HepG2 (cell line): ENCODE data around the gene FUT1. TPM values are rescaled to one million over a fixed set of nuclear protein-coding genes. Genes with fewer than 3 reads are reported as not detected.

Experiments used
- ATAC-seq: fragments of 200-7000 bp; cut with Tn5 transposase; 3 replicates; pipeline ENCODE4 v1.9.1; 2020; ENCODE audit warnings: mild to moderate bottlenecking, moderate library complexity
- BruUV-seq: library from RNA; stranded (reverse); fragments of 400-500 nt; replicated peaks from 2 replicates; lab custom pipeline; 2021; lab: Mats Ljungman, UMichigan
- CTCF ChIA-PET: fragments of 300-600 bp; formaldehyde crosslinking; extraction: SDS; loops from one replicate; lab custom pipeline; 2021; ENCODE audit warnings: low total read pairs, inconsistent platforms, low intra/inter-chr PET ratio; lab: Yijun Ruan, JAX
- POLR2A ChIA-PET: fragments of 350-600 bp; sonication (Branson Sonifier 250); formaldehyde crosslinking; loops from one replicate; lab custom pipeline; 2020; ENCODE audit warnings: antibody characterized with exemption, inconsistent platforms; lab: Yijun Ruan, JAX
- DNase-seq: peaks from one replicate; pipeline ENCODE4 v3.0.0-alpha.2; 2015; ENCODE audit warnings: low spot score
- FAIRE-seq: peaks from 3 replicates; lab custom pipeline; 2011; peaks lifted over from hg19 to GRCh38; lab: Jason Lieb, UNC
- H2AFZ ChIP-seq: one replicate; pipeline ENCODE4 v1.6.1; 2011; ENCODE audit warnings: low read length, inconsistent platforms
- H3K27ac ChIP-seq: fragments of 300-600 bp; 3 replicates; pipeline ENCODE4 v1.8.0; 2011; ENCODE audit warnings: mixed run types, mild to moderate bottlenecking, mixed read lengths, low read length, inconsistent platforms; ENCODE audit not compliant: insufficient read depth; ENCODE audit errors: extremely low read length
- H3K27me3 ChIP-seq, 2 experiments: fragments of 200-600 bp in 1 of 2; 2 replicates in 1 of 2; 3 replicates in 1 of 2; pipeline versions ENCODE4 v1.6.0 to v1.8.0; 2011; ENCODE audit warnings: low read length in 2 of 2, mild to moderate bottlenecking in 2 of 2, moderate library complexity in 2 of 2, inconsistent platforms in 1 of 2; ENCODE audit not compliant: insufficient read depth in 2 of 2, control insufficient read depth in 1 of 2
- H3K36me3 ChIP-seq, 2 experiments: fragments of 200-600 bp in 1 of 2; replicated peaks in 1 of 2; 2 replicates in 1 of 2; 3 replicates in 1 of 2; pipeline versions ENCODE4 v1.5.1 to v1.8.0; 2011; ENCODE audit warnings: low read length in 2 of 2, inconsistent platforms in 1 of 2; ENCODE audit not compliant: insufficient read depth in 2 of 2, control insufficient read depth in 1 of 2
- H3K4me1 ChIP-seq: 2 replicates; pipeline ENCODE4 v1.5.1; 2012; ENCODE audit warnings: low read length, inconsistent platforms; ENCODE audit not compliant: insufficient read depth
- H3K4me2 ChIP-seq: 2 replicates; pipeline ENCODE4 v1.6.0; 2011; ENCODE audit warnings: low read depth, low read length, inconsistent platforms
- H3K4me3 ChIP-seq, 3 experiments: fragments of 200-600 bp in 1 of 3; sonication (generic), shearing (Covaris generic) in 1 of 3; replicated peaks in 1 of 3; 2 replicates each; pipeline ENCODE4 v1.5.1; 2011 to 2016; ENCODE audit warnings: low read length in 3 of 3, inconsistent platforms in 2 of 3, low read depth in 2 of 3, mild to moderate bottlenecking in 2 of 3, control low read depth in 1 of 3, mixed read lengths in 1 of 3; ENCODE audit not compliant: insufficient read depth in 1 of 3
- H3K79me2 ChIP-seq: one replicate; pipeline ENCODE4 v1.6.1; 2011; ENCODE audit warnings: low read length, inconsistent platforms; ENCODE audit not compliant: insufficient read depth
- H3K9ac ChIP-seq: 2 replicates; pipeline ENCODE4 v1.6.0; 2011; ENCODE audit warnings: mild to moderate bottlenecking, low read depth, low read length, inconsistent platforms; ENCODE audit not compliant: insufficient read depth
- H3K9me3 ChIP-seq: 2 replicates; pipeline ENCODE4 v1.5.1; 2012; ENCODE audit warnings: mild to moderate bottlenecking, low read length
- H4K20me1 ChIP-seq: 2 replicates; pipeline ENCODE4 v1.6.0; 2011; ENCODE audit warnings: inconsistent platforms, mild to moderate bottlenecking, low read length, moderate library complexity; ENCODE audit not compliant: insufficient read depth
- EEA1 ChIP-seq: sonication (generic); formaldehyde crosslinking; IDR thresholded peaks from 2 replicates; pipeline ENCODE4 v1.5.1; 2020; ENCODE audit warnings: mild to moderate bottlenecking, missing genetic modification reagents, borderline replicate concordance
- GTF2F1 ChIP-seq: fragments of 150-350 bp; IDR thresholded peaks from 2 replicates; pipeline ENCODE4 v1.6.1; 2014; ENCODE audit warnings: low read length
- MYC ChIP-seq: sonication (generic); formaldehyde crosslinking; IDR thresholded peaks from 2 replicates; pipeline ENCODE4 v1.9.0; 2021; ENCODE audit warnings: missing genetic modification reagents, borderline replicate concordance
- PHF8 ChIP-seq: sonication (generic); formaldehyde crosslinking; IDR thresholded peaks from 2 replicates; pipeline ENCODE4 v1.5.0; 2020; ENCODE audit warnings: missing genetic modification reagents
- PRMT3 ChIP-seq: sonication (generic); formaldehyde crosslinking; IDR thresholded peaks from 2 replicates; pipeline ENCODE4 v1.8.1; 2022; ENCODE audit warnings: low read depth, mild to moderate bottlenecking, moderate library complexity, missing genetic modification reagents, borderline replicate concordance
- SMARCC2 ChIP-seq: fragments of 450-650 bp; IDR thresholded peaks from 2 replicates; pipeline ENCODE4 v1.6.1; 2017; ENCODE audit warnings: antibody characterized with exemption, mild to moderate bottlenecking
- SNAI1 ChIP-seq: sonication (generic); formaldehyde crosslinking; IDR thresholded peaks from 2 replicates; pipeline ENCODE4 v1.5.0; 2020; ENCODE audit warnings: mild to moderate bottlenecking, missing genetic modification reagents, borderline replicate concordance
- SRSF1 ChIP-seq: fragments of 200-400 bp; formaldehyde crosslinking; optimal IDR thresholded peaks from 2 replicates; pipeline ENCODE3; 2017; ENCODE audit warnings: mild to moderate bottlenecking, low read depth, low read length, moderate library complexity
- ZNF552 ChIP-seq: sonication (generic); formaldehyde crosslinking; IDR thresholded peaks from 2 replicates; pipeline ENCODE4 v1.9.0; 2022; ENCODE audit warnings: missing genetic modification reagents, mild to moderate bottlenecking, borderline replicate concordance
- ZSCAN29 ChIP-seq: sonication (generic); formaldehyde crosslinking; conservative IDR thresholded peaks from 2 replicates; pipeline ENCODE4 v1.4.0; 2020; ENCODE audit warnings: mild to moderate bottlenecking, missing genetic modification reagents
- WGBS: methylation state at CpG from one replicate; pipeline ENCODE4 v1.1.6; 2017; ENCODE audit warnings: low lambda C conversion rate; 5-methylcytosine and 5-hydroxymethylcytosine counted together
- in situ Hi-C: cut with HindIII; loops from 2 replicates; pipeline ENCODE4 v1.10.0; 2017; ENCODE audit warnings: low pct_unique_long_range_greater_than_20kb; ENCODE audit not compliant: extremely low pct_ligation_motif_present
- intact Hi-C: fragments of 100-400 bp; cut with micrococcal nuclease; formaldehyde crosslinking; loops from one replicate; pipeline ENCODE4 v1.10.0; 2022; ENCODE audit not compliant: unreplicated experiment
- polyA plus RNA-seq, 8 experiments: library from polyadenylated mRNA; depleted of rRNA in 3 of 8; stranded (reverse) in 7 of 8; unstranded in 1 of 8; fragments of >200 nt; fragmentation: Illumina TruSeq in 4 of 8; extraction: Trizol in 4 of 8; gene quantifications; 2 replicates each; pipeline versions ENCODE4 v1.2.1 to v1.2.3, GENCODE V29; 2011 to 2016; ENCODE audit warnings: low read depth in 4 of 8, missing spikeins in 1 of 8, mixed read lengths in 1 of 8; ENCODE audit not compliant: insufficient read depth in 1 of 8
- total RNA-seq, 5 experiments: library from RNA; depleted of rRNA; stranded (reverse); fragments of >200 nt; fragmentation: Illumina TruSeq; extraction: Trizol; gene quantifications; 2 replicates each; pipeline ENCODE4 v1.2.3, GENCODE V29; 2016; ENCODE audit warnings: low read depth in 1 of 5
- TF ChIP-seq, protein P1 (sequence below): sonication (generic); formaldehyde crosslinking; IDR thresholded peaks from 2 replicates; pipeline ENCODE4 v1.5.1; 2020; ENCODE audit warnings: mild to moderate bottlenecking, missing genetic modification reagents, moderate library complexity
- TF ChIP-seq, protein P2 (sequence below): sonication (generic); formaldehyde crosslinking; IDR thresholded peaks from 2 replicates; pipeline ENCODE4 v1.4.0; 2020; ENCODE audit warnings: missing genetic modification reagents, mild to moderate bottlenecking, borderline replicate concordance
- TF ChIP-seq, protein P3 (sequence below): sonication (generic); formaldehyde crosslinking; IDR thresholded peaks from 2 replicates; pipeline ENCODE4 v1.8.0; 2022; ENCODE audit warnings: mild to moderate bottlenecking, missing genetic modification reagents
- TF ChIP-seq, protein P4 (sequence below): sonication (generic); formaldehyde crosslinking; IDR thresholded peaks from 2 replicates; pipeline ENCODE4 v1.4.0; 2020; ENCODE audit warnings: missing genetic modification reagents

Gene FUT1
- total and polyA plus RNA-seq, 2 of the 13 experiments (the other 11 are each of a cell fraction or from before 2014, with no cell fraction given): 0.07 to 1.1 TPM

DNA sequence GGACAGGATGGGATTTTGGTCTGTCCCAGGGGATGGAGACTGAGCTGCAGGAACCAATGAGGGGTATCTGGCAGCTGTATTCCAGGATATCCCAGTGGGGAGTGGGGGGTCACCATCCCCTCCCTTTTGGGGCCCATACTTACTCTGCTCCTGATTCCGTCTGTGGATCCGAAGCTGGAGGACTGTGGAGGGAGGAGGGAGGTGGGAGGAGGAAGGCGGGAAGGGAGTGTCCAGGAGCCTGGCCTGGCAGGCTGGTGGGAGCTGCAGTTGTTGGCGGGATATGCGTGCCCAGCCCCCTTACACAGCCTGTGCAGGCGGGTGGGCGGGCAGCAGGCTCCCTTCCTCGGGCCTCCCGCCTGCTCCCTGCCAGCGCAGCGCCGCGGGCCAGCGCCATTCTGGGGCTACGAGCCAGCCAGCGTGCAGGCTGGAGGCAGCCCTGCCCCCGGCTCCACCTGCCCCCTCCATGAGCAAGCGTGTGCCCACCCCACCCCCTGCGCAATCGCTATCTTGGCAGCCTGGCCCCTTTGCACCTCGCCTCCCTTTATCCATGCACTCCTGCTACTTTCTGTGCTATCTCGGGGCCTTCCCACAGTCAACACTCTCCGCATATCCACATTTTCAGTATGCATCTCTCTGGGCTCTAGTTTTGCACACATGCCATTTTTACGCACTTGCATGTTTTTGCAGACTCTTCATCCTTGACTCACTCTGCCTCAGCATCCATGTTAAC lies 35.7 kb downstream of the FUT1 start (continued):
- TF ChIP-seq, protein P1, sequence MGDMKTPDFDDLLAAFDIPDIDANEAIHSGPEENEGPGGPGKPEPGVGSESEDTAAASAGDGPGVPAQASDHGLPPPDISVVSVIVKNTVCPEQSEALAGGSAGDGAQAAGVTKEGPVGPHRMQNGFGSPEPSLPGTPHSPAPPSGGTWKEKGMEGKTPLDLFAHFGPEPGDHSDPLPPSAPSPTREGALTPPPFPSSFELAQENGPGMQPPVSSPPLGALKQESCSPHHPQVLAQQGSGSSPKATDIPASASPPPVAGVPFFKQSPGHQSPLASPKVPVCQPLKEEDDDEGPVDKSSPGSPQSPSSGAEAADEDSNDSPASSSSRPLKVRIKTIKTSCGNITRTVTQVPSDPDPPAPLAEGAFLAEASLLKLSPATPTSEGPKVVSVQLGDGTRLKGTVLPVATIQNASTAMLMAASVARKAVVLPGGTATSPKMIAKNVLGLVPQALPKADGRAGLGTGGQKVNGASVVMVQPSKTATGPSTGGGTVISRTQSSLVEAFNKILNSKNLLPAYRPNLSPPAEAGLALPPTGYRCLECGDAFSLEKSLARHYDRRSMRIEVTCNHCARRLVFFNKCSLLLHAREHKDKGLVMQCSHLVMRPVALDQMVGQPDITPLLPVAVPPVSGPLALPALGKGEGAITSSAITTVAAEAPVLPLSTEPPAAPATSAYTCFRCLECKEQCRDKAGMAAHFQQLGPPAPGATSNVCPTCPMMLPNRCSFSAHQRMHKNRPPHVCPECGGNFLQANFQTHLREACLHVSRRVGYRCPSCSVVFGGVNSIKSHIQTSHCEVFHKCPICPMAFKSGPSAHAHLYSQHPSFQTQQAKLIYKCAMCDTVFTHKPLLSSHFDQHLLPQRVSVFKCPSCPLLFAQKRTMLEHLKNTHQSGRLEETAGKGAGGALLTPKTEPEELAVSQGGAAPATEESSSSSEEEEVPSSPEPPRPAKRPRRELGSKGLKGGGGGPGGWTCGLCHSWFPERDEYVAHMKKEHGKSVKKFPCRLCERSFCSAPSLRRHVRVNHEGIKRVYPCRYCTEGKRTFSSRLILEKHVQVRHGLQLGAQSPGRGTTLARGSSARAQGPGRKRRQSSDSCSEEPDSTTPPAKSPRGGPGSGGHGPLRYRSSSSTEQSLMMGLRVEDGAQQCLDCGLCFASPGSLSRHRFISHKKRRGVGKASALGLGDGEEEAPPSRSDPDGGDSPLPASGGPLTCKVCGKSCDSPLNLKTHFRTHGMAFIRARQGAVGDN (CRISPR knock-in tag): peak; percentile 42

DNA sequence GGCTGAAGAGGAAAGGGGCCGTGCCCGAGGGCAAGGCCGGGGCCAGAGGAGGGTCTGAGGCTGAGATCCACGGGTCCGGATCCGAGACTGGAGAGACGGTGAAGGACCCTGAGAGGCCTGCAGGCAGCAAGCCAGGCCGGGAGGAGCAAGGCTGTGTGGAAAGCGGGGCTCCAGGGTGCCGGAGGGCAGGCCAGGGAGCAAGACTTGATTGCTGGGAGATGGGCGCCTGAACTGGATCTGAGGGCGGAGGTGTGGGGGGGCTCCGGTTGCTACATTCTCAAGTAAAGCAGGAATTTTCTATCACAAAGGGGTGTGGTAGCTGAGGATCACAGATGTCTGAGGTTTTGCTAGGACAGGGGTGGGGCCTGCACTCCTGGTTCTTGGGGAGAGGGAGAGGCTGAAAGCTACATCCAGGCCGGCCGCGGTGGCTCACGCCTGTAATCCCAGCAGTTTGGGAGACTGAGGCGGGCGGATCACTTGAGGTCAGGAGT lies 36.7 kb downstream of the FUT1 start:
- FAIRE-seq: no peak
- H3K9ac ChIP-seq: peak overlapping the region; percentile 87
- in situ Hi-C loops: no loop called here
- intact Hi-C loops: no loop called here
- no peaks in the 10 kb centered on the region for H4K20me1 ChIP-seq
- peaks cover 4% of the 10 kb centered on the region; the same call in 1 of the 2 replicates for H3K9me3 ChIP-seq
- peak overlapping the region; percentile 91 for H3K27ac ChIP-seq
- H2AFZ ChIP-seq: no peak overlapping the region
- no peaks in the 10 kb centered on the region for H3K36me3 ChIP-seq
- peak overlapping the region; percentile 60 to 88 (median 84) for H3K4me3 ChIP-seq
- WGBS: 9% methylated on average over 19 of the region's 19 CpGs
- peaks cover 60% of the 10 kb centered on the region for H3K4me1 ChIP-seq
- ChIA-PET POLR2A (interaction anchor here (0.6 to 6.3 kb wide), 11 partner anchors 20 to 97 kb away, joined by 3 to 40 read pairs (median 3); partner anchors contain the start of genes FUT2, RPL18 and SPHK2), CTCF (no interaction called here)
- DNase-seq: no peak
- BruUV-seq: no TSS peak
- H3K4me2 ChIP-seq: peak overlapping the region; percentile 99
- H3K27me3 ChIP-seq: no peaks in the 10 kb centered on the region; a peak in 1 of 5 replicates
- ATAC-seq: no peak
- peaks cover 5% of the 10 kb centered on the region for H3K79me2 ChIP-seq
- TF ChIP-seq, protein P2, sequence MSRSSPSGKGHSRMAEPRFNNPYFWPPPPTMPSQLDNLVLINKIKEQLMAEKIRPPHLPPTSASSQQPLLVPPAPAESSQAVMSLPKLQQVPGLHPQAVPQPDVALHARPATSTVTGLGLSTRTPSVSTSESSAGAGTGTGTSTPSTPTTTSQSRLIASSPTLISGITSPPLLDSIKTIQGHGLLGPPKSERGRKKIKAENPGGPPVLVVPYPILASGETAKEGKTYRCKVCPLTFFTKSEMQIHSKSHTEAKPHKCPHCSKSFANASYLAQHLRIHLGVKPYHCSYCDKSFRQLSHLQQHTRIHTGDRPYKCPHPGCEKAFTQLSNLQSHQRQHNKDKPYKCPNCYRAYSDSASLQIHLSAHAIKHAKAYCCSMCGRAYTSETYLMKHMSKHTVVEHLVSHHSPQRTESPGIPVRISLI (CRISPR knock-in tag): 0 out of 2 replicates have a peak, but pooled peaks have one; percentile 21
- 0 out of 2 replicates have a peak, but pooled peaks have one; percentile 33 for TF ChIP-seq ZSCAN29 (CRISPR knock-in tag)
- no peak for TF ChIP-seq SMARCC2
- no peak for TF ChIP-seq SRSF1
- TF ChIP-seq PHF8 (CRISPR knock-in tag): peak; percentile 37
- TF ChIP-seq GTF2F1: no peak
- TF ChIP-seq EEA1 (CRISPR knock-in tag): 0 out of 2 replicates have a peak, but pooled peaks have one; percentile 24
- TF ChIP-seq, protein P3, sequence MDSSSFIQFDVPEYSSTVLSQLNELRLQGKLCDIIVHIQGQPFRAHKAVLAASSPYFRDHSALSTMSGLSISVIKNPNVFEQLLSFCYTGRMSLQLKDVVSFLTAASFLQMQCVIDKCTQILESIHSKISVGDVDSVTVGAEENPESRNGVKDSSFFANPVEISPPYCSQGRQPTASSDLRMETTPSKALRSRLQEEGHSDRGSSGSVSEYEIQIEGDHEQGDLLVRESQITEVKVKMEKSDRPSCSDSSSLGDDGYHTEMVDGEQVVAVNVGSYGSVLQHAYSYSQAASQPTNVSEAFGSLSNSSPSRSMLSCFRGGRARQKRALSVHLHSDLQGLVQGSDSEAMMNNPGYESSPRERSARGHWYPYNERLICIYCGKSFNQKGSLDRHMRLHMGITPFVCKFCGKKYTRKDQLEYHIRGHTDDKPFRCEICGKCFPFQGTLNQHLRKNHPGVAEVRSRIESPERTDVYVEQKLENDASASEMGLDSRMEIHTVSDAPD: no peak
- peak; percentile 21; the same call in 1 of the 2 replicates for TF ChIP-seq MYC (CRISPR knock-in tag)
- TF ChIP-seq PRMT3: no peak
- no peak for TF ChIP-seq SNAI1 (CRISPR knock-in tag)
- TF ChIP-seq, protein P4, sequence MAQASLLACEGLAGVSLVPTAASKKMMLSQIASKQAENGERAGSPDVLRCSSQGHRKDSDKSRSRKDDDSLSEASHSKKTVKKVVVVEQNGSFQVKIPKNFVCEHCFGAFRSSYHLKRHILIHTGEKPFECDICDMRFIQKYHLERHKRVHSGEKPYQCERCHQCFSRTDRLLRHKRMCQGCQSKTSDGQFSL: peak; percentile 74; the same call in 1 of the 2 replicates
- no peak for TF ChIP-seq ZNF552
